HEK293 (cell line): Measurements from ENCODE around the gene CCNK.

ENCODE experiments used
- GLIS1 ChIP-seq: fragments of 450-650 bp; formaldehyde crosslinking; IDR thresholded peaks from 2 replicates; pipeline ENCODE4 v1.5.1; 2016; ENCODE audit warnings: missing biosample characterization, missing genetic modification characterization
- KLF9 ChIP-seq: fragments of 450-650 bp; formaldehyde crosslinking; IDR thresholded peaks from 2 replicates; pipeline ENCODE4 v1.5.1; 2016; ENCODE audit warnings: missing biosample characterization, missing genetic modification characterization, low read depth
- MZF1 ChIP-seq: fragments of 450-650 bp; formaldehyde crosslinking; IDR thresholded peaks from 2 replicates; pipeline ENCODE4 v1.5.1; 2017; ENCODE audit warnings: missing biosample characterization, missing genetic modification characterization, borderline replicate concordance
- TCF7L2 ChIP-seq: IDR thresholded peaks from 2 replicates; pipeline ENCODE4 v1.6.1; 2011; ENCODE audit warnings: low read depth, mild to moderate bottlenecking, inconsistent platforms, low read length, moderate library complexity, borderline replicate concordance
- ZBTB11 ChIP-seq: fragments of 450-650 bp; formaldehyde crosslinking; conservative IDR thresholded peaks from 2 replicates; pipeline ENCODE4 v1.5.1; 2016; ENCODE audit warnings: low read depth, missing biosample characterization, missing genetic modification characterization
- ZBTB8A ChIP-seq: fragments of 450-650 bp; formaldehyde crosslinking; IDR thresholded peaks from 2 replicates; pipeline ENCODE4 v1.5.1; 2016; ENCODE audit warnings: missing biosample characterization, missing genetic modification characterization
- ZFHX2 ChIP-seq: fragments of 450-650 bp; formaldehyde crosslinking; conservative IDR thresholded peaks from 2 replicates; pipeline ENCODE4 v1.5.1; 2016; ENCODE audit warnings: missing biosample characterization, missing genetic modification characterization
- ZFP41 ChIP-seq: fragments of 450-650 bp; formaldehyde crosslinking; IDR thresholded peaks from 2 replicates; pipeline ENCODE4 v1.5.1; 2016; ENCODE audit warnings: missing biosample characterization, missing genetic modification characterization, borderline replicate concordance
- ZNF146 ChIP-seq: fragments of 450-650 bp; formaldehyde crosslinking; IDR thresholded peaks from 2 replicates; pipeline ENCODE4 v1.5.1; 2016; ENCODE audit warnings: missing biosample characterization, missing genetic modification characterization
- ZNF157 ChIP-seq: fragments of 450-650 bp; formaldehyde crosslinking; IDR thresholded peaks from 2 replicates; pipeline ENCODE4 v1.5.1; 2016; ENCODE audit warnings: missing biosample characterization, missing genetic modification characterization
- ZNF184 ChIP-seq: fragments of 450-650 bp; IDR thresholded peaks from 2 replicates; pipeline ENCODE4 v1.5.1; 2018; ENCODE audit warnings: missing biosample characterization, mild to moderate bottlenecking, missing genetic modification characterization
- ZNF211 ChIP-seq: fragments of 450-650 bp; formaldehyde crosslinking; IDR thresholded peaks from 2 replicates; pipeline ENCODE4 v1.5.1; 2016; ENCODE audit warnings: low read depth, missing biosample characterization, missing genetic modification characterization
- ZNF239 ChIP-seq: fragments of 450-650 bp; formaldehyde crosslinking; IDR thresholded peaks from 2 replicates; pipeline ENCODE4 v1.5.1; 2016; ENCODE audit warnings: missing biosample characterization, missing genetic modification characterization
- ZNF423 ChIP-seq: fragments of 450-650 bp; formaldehyde crosslinking; IDR thresholded peaks from 2 replicates; pipeline ENCODE4 v1.5.1; 2016; ENCODE audit warnings: missing biosample characterization, missing genetic modification characterization
- ZNF518A ChIP-seq: fragments of 450-650 bp; formaldehyde crosslinking; conservative IDR thresholded peaks from 2 replicates; pipeline ENCODE4 v1.5.1; 2016; ENCODE audit warnings: low read depth, missing biosample characterization, missing genetic modification characterization
- ZNF561 ChIP-seq: fragments of 450-650 bp; IDR thresholded peaks from 2 replicates; pipeline ENCODE4 v1.5.1; 2018; ENCODE audit warnings: missing biosample characterization, missing genetic modification characterization, borderline replicate concordance
- ZNF596 ChIP-seq: fragments of 450-650 bp; IDR thresholded peaks from 2 replicates; pipeline ENCODE4 v1.5.0; 2018; ENCODE audit warnings: missing biosample characterization, mild to moderate bottlenecking, missing genetic modification characterization, moderate library complexity
- ZNF621 ChIP-seq: fragments of 450-650 bp; formaldehyde crosslinking; IDR thresholded peaks from 2 replicates; pipeline ENCODE4 v1.5.1; 2017; ENCODE audit warnings: missing biosample characterization, missing genetic modification characterization
- ZNF768 ChIP-seq: fragments of 450-650 bp; formaldehyde crosslinking; IDR thresholded peaks from 2 replicates; pipeline ENCODE4 v1.5.1; 2018; ENCODE audit warnings: missing biosample characterization, mild to moderate bottlenecking, missing genetic modification characterization
- TF ChIP-seq, protein P1 (sequence below): fragments of 450-650 bp; formaldehyde crosslinking; IDR thresholded peaks from 2 replicates; pipeline ENCODE4 v1.5.1; 2016; ENCODE audit warnings: missing biosample characterization, missing genetic modification characterization, low read depth
- TF ChIP-seq, protein P2 (sequence below): fragments of 450-650 bp; formaldehyde crosslinking; IDR thresholded peaks from 2 replicates; pipeline ENCODE4 v1.5.1; 2016; ENCODE audit warnings: missing biosample characterization, missing genetic modification characterization
- TF ChIP-seq, protein P3 (sequence below): fragments of 450-650 bp; formaldehyde crosslinking; IDR thresholded peaks from 2 replicates; pipeline ENCODE4 v1.5.1; 2016; ENCODE audit warnings: missing biosample characterization, missing genetic modification characterization

Gene CCNK

DNA sequence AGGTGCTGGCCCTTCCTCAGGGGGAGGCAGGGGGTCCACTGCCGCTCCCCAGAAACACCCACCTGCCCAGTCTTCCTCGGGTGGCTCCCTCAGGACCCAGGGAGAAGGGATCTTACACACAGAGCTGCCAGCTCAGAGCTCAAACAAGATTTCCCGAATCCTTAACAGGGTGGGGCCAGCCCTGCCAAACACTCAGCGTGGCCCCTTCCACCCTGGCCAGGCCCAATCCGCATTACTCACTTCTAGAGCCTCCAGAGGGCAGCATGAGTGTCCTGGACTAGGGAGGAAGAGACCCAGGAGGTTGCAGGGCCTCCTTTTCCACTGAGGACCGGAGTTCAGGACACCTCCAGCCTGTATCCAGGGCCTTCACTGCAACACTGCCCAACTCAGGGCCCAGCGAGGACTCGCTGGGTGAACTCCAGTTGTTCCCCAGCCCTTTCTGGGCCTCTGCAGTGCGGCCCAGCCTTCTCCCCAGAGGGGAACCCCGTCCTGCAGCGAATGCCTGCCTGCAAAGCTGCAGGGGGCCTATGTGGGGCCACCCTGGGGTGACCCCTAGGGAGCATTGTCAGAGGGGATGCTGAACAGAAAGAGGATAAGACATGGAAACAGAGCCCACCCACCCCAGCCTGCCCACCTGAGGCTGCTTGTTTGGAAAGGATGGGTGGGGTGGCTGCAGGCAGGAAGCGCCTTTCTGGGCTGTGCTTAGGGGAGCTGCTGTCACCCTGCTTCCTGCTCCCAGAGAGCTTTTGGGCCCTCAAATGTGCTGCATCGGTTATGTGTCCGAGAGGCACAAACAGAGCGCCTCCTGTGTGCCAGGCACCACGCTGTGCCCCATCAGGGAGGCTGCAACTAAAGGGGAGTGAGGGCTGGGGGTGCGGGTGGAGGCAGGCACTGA is 43.8 kb downstream of the CCNK start (continued):
- TF ChIP-seq ZFP41 (no peak), ZNF239 (tag by site-specific recombination) (no peak), ZNF518A (tag by site-specific recombination) (no peak), ZNF157 (tag by site-specific recombination) (no peak), ZBTB11 (tag by site-specific recombination) (no peak), ZNF184 (tag by site-specific recombination) (no peak), TCF7L2 (no peak), ZNF768 (tag by site-specific recombination) (no peak), ZNF423 (tag by site-specific recombination) (peak; percentile 65; the same call in 1 of the 2 replicates), ZNF561 (tag by site-specific recombination) (no peak), ZNF621 (no peak), MZF1 (tag by site-specific recombination) (no peak), ZNF596 (tag by site-specific recombination) (no peak), ZFHX2 (tag by site-specific recombination) (no peak), GLIS1 (tag by site-specific recombination) (peak; percentile 86), ZNF146 (tag by site-specific recombination) (no peak), ZBTB8A (tag by site-specific recombination) (no peak; the same call in 1 of the 2 replicates), KLF9 (tag by site-specific recombination) (no peak), ZNF211 (tag by site-specific recombination) (no peak)
- TF ChIP-seq, protein P1, sequence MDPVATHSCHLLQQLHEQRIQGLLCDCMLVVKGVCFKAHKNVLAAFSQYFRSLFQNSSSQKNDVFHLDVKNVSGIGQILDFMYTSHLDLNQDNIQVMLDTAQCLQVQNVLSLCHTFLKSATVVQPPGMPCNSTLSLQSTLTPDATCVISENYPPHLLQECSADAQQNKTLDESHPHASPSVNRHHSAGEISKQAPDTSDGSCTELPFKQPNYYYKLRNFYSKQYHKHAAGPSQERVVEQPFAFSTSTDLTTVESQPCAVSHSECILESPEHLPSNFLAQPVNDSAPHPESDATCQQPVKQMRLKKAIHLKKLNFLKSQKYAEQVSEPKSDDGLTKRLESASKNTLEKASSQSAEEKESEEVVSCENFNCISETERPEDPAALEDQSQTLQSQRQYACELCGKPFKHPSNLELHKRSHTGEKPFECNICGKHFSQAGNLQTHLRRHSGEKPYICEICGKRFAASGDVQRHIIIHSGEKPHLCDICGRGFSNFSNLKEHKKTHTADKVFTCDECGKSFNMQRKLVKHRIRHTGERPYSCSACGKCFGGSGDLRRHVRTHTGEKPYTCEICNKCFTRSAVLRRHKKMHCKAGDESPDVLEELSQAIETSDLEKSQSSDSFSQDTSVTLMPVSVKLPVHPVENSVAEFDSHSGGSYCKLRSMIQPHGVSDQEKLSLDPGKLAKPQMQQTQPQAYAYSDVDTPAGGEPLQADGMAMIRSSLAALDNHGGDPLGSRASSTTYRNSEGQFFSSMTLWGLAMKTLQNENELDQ (tag by site-specific recombination): no peak
- TF ChIP-seq, protein P2, sequence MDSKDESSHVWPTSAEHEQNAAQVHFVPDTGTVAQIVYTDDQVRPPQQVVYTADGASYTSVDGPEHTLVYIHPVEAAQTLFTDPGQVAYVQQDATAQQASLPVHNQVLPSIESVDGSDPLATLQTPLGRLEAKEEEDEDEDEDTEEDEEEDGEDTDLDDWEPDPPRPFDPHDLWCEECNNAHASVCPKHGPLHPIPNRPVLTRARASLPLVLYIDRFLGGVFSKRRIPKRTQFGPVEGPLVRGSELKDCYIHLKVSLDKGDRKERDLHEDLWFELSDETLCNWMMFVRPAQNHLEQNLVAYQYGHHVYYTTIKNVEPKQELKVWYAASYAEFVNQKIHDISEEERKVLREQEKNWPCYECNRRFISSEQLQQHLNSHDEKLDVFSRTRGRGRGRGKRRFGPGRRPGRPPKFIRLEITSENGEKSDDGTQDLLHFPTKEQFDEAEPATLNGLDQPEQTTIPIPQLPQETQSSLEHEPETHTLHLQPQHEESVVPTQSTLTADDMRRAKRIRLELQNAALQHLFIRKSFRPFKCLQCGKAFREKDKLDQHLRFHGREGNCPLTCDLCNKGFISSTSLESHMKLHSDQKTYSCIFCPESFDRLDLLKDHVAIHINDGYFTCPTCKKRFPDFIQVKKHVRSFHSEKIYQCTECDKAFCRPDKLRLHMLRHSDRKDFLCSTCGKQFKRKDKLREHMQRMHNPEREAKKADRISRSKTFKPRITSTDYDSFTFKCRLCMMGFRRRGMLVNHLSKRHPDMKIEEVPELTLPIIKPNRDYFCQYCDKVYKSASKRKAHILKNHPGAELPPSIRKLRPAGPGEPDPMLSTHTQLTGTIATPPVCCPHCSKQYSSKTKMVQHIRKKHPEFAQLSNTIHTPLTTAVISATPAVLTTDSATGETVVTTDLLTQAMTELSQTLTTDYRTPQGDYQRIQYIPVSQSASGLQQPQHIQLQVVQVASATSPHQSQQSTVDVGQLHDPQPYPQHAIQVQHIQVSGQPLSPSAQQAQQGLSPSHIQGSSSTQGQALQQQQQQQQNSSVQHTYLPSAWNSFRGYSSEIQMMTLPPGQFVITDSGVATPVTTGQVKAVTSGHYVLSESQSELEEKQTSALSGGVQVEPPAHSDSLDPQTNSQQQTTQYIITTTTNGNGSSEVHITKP (tag by site-specific recombination): peak; percentile 83
- TF ChIP-seq, protein P3, sequence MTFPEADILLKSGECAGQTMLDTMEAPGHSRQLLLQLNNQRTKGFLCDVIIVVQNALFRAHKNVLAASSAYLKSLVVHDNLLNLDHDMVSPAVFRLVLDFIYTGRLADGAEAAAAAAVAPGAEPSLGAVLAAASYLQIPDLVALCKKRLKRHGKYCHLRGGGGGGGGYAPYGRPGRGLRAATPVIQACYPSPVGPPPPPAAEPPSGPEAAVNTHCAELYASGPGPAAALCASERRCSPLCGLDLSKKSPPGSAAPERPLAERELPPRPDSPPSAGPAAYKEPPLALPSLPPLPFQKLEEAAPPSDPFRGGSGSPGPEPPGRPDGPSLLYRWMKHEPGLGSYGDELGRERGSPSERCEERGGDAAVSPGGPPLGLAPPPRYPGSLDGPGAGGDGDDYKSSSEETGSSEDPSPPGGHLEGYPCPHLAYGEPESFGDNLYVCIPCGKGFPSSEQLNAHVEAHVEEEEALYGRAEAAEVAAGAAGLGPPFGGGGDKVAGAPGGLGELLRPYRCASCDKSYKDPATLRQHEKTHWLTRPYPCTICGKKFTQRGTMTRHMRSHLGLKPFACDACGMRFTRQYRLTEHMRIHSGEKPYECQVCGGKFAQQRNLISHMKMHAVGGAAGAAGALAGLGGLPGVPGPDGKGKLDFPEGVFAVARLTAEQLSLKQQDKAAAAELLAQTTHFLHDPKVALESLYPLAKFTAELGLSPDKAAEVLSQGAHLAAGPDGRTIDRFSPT (tag by site-specific recombination): no peak
